Spinal cord (tissue), 10 donors: ENCODE measurements around the gene STPG3. TPM values are rescaled to one million over a fixed set of nuclear protein-coding genes. Genes with fewer than 3 reads are reported as not detected.

Source experiments
- DNase-seq, 6 donors: peaks; one replicate each; pipeline versions ENCODE4 v3.0.0 to v3.0.0-alpha.2; 2013 to 2015; ENCODE audit warnings: low spot score in 6 of 6, low read depth in 4 of 6
- H3K27ac ChIP-seq: one replicate; pipeline ENCODE4 v1.5.1; 2013; ENCODE audit warnings: low read depth, low read length, control low read depth
- H3K27me3 ChIP-seq: one replicate; pipeline ENCODE4 v1.6.1; 2013; ENCODE audit warnings: low read length; ENCODE audit not compliant: control insufficient read depth, insufficient read depth
- H3K36me3 ChIP-seq: one replicate; pipeline ENCODE4 v1.6.1; 2013; ENCODE audit warnings: low read length; ENCODE audit not compliant: control insufficient read depth, insufficient read depth
- H3K4me1 ChIP-seq: one replicate; pipeline ENCODE4 v1.6.1; 2013; ENCODE audit warnings: low read length; ENCODE audit not compliant: control insufficient read depth, insufficient read depth
- H3K4me3 ChIP-seq: one replicate; pipeline ENCODE4 v1.5.1; 2013; ENCODE audit warnings: low read depth, low read length, control low read depth
- H3K9me3 ChIP-seq: one replicate; pipeline ENCODE4 v1.6.1; 2013; ENCODE audit warnings: low read length; ENCODE audit not compliant: control insufficient read depth, insufficient read depth
- WGBS: methylation state at CpG from one replicate; pipeline ENCODE4 v1.1.5; 2013; ENCODE audit warnings: missing lambda C conversion rate; ENCODE audit not compliant: insufficient coverage; 5-methylcytosine and 5-hydroxymethylcytosine counted together
- polyA plus RNA-seq, 2 donors: library from polyadenylated mRNA; unstranded; fragments of 120-200 nt; gene quantifications; one replicate each; pipeline ENCODE4 v1.2.1, GENCODE V29; 2013; ENCODE audit not compliant: insufficient read length in 2 of 2
- total RNA-seq, 2 donors: library from RNA; depleted of rRNA in 1 of 2; stranded (reverse); fragments of 120-200 nt in 1 of 2; fragments of >200 nt in 1 of 2; gene quantifications; one replicate each; pipeline versions ENCODE4 v1.2.3 to v1.2.4, GENCODE V29; 2013 to 2014
- donor health status: healthy.

STPG3 gene
- total and polyA plus RNA-seq, 4 donors, result 0.32 to 0.68 TPM; not detected in 2

GRCh38 chr9:137221506-137222111 is 29.5 kb upstream of the STPG3 start:
- Histone ChIP-seq H3K27me3 (no peaks in the 10 kb centered on the region), H3K4me1 (peaks cover 36% of the 10 kb centered on the region), H3K36me3 (peaks cover 44% of the 10 kb centered on the region), H3K4me3 (peak overlapping the region; percentile 24), H3K27ac (no peak overlapping the region), H3K9me3 (no peaks in the 10 kb centered on the region)
- peak in 2 of 6 donors; percentile 30 to 37 for DNase-seq
- 3% methylated on average over 61 of the region's 61 CpGs for WGBS

- Histone ChIP-seq H3K27ac (peak within 1 kb of the TSS; percentile 75), H3K36me3 (peaks cover 35% of the 10 kb centered on the region), H3K27me3 (no peaks in the 10 kb centered on the region), H3K4me3 (peak within 1 kb of the TSS; percentile 60), H3K9me3 (no peaks in the 10 kb centered on the region), H3K4me1 (peaks cover 40% of the 10 kb centered on the region)
- 3% methylated on average over 86 of the region's 88 CpGs for WGBS
- peak in 2 of 6 donors; percentile 70 for DNase-seq
Observed at GRCh38 chr9:137222190-137223077, 28.7 kb upstream of the STPG3 start, which contains the start of gene RNF208. Gene RNF208, minus strand, starts transcription at chr9:137222240. Its CDS starts 1,028 bp downstream, at chr9:137221212.

- peak overlapping the region; percentile 60 for H3K4me3 ChIP-seq
- peak; percentile 88 to 100 (median 96) for DNase-seq
- H3K27me3 ChIP-seq, result no peaks in the 10 kb centered on the region
- peak overlapping the region; percentile 75 for H3K27ac ChIP-seq
- peaks cover 27% of the 10 kb centered on the region for H3K36me3 ChIP-seq
- WGBS, result under 1% methylated on average over 63 of the region's 63 CpGs
- H3K4me1 ChIP-seq, result peaks cover 43% of the 10 kb centered on the region
- H3K9me3 ChIP-seq, result no peaks in the 10 kb centered on the region
Observed at GRCh38 chr9:137223078-137223970, 27.8 kb upstream of the STPG3 start.

GRCh38 chr9:137224830-137225694 is 26.0 kb upstream of the STPG3 start, which contains the start of gene CYSRT1:
Gene CYSRT1, plus strand, starts transcription at chr9:137225174. Its CDS starts 448 bp downstream, at chr9:137225622.
- 53% methylated on average over 18 of the region's 23 CpGs for WGBS
- no peaks in the 10 kb centered on the region for H3K27me3 ChIP-seq
- no peak for DNase-seq
- peaks cover 9% of the 10 kb centered on the region for H3K36me3 ChIP-seq
- H3K9me3 ChIP-seq, result no peaks in the 10 kb centered on the region
- peaks cover 38% of the 10 kb centered on the region for H3K4me1 ChIP-seq
- peak within 1 kb of the TSS; percentile 60 for H3K4me3 ChIP-seq
- no peak within 1 kb of the TSS for H3K27ac ChIP-seq

DNA sequence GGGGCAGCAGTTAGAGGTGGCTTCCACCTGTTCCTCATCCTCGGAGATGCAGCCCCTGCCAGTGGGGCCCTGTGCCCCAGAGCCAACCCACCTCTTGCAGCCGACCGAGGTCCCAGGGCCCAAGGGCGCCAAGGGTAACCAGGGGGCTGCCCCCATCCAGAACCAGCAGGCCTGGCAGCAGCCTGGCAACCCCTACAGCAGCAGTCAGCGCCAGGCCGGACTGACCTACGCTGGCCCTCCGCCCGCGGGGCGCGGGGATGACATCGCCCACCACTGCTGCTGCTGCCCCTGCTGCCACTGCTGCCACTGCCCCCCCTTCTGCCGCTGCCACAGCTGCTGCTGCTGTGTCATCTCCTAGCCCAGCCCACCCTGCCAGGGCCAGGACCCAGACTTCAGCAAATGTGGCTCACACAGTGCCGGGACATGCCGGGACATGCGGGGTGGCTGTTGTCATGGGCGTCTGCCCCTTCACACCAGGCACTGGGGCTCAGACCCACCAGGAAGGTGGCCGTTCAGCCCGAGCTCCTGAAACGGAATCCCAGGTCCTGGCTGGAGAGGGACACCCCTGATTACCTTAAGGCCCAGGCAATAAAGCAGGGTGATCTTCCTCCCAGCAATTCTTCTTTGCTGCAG is 25.3 kb upstream of the STPG3 start:
- no peak overlapping the region for H3K27ac ChIP-seq
- H3K4me1 ChIP-seq, result peaks cover 35% of the 10 kb centered on the region
- H3K27me3 ChIP-seq, result no peaks in the 10 kb centered on the region
- H3K36me3 ChIP-seq, result peaks cover 2% of the 10 kb centered on the region
- WGBS, result 81% methylated on average over 21 of the region's 21 CpGs
- no peak for DNase-seq
- no peak overlapping the region for H3K4me3 ChIP-seq
- H3K9me3 ChIP-seq, result no peaks in the 10 kb centered on the region

DNA sequence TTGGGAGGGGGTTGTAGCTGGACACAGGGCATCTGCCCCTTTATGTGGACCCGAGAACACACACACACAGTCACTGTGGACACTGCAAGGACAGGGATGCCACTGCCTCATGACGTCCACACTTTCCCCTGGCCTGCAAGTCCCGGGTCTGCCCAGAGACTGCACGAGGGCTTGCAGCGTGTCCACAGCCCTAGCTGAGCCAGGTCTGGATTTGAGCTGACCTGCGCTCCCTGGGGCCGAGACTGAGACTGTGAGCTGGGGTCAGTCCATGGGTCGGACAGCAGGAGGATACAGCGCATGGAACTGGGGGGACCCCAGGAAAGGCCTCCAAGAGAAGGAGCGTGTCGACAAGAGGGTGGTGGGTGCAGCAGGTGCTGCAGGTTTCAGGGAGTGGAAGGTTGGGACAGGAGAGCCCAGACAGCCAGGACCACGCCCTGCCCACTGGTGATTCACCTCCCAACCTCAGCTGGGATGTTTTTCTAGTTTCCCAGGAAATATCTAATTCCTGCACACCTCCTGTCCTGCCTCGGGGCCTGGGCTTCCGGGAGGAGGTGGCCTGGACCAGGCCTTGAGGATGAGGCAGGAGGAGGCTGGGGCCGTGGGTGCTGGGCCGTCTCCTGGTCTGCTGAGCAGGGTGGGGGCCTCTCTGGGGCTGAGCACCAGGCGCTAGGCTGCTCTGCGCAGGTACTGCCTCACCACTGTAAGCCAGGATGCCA is 24.6 kb upstream of the STPG3 start:
- H3K4me3 ChIP-seq, result no peak overlapping the region
- no peaks in the 10 kb centered on the region for H3K9me3 ChIP-seq
- no peak for DNase-seq
- H3K27me3 ChIP-seq, result no peaks in the 10 kb centered on the region
- WGBS, result 80% methylated on average over 16 of the region's 18 CpGs
- no peak overlapping the region for H3K27ac ChIP-seq
- H3K36me3 ChIP-seq, result no peaks in the 10 kb centered on the region
- peaks cover 30% of the 10 kb centered on the region for H3K4me1 ChIP-seq

DNA sequence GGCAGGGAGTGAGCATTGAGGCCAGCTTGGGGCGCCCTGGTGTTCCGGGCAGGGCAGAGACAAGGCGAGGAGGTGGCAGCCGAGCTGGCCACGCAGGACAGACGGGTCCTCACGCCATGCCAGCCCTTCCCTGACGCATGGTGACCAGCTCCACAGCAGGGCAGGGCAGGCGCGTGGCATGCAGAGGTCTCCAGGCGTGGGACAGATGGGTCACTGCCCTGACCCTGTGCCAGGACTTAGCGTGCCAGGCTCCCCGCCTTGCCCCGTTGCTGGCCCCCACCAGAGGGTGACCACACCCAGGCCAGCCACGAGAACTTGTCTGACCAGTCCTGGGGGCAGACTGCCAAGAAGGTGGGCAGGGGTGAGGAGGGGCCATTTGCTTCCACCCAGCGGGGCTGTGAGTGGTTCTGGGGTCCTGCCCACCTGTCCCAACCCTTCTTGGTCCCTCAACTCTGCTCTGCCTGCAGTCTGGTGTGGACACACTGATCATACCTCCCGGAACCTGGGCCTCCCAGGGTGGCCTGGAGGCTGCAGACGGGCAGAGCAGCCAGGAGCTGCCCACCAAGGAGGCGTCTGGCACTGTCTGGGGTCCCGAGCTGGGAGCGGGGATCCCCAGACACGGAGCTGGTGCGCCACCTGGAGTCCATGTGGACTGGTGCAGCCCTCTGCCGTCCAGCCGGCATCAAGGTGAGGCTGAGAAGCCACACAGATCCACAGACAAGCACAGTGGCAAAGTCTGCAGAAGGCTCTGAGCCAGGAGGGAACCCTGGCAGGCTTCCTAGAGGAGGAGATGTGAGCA is 23.8 kb upstream of the STPG3 start, which contains the start of gene RNF224:
RNF224 (plus strand) TSS at position 449 of the 799 bp plus-strand sequence. CDS start 834 bp downstream, outside the sequence.
- H3K27ac ChIP-seq, result no peak within 1 kb of the TSS
- WGBS, result 46% methylated on average over 25 of the region's 25 CpGs
- H3K4me3 ChIP-seq, result no peak within 1 kb of the TSS
- peaks cover 26% of the 10 kb centered on the region for H3K4me1 ChIP-seq
- H3K36me3 ChIP-seq, result peaks cover 2% of the 10 kb centered on the region
- peak in 3 of 6 donors; percentile 45 to 87 (median 83) for DNase-seq
- H3K27me3 ChIP-seq, result no peaks in the 10 kb centered on the region
- H3K9me3 ChIP-seq, result no peaks in the 10 kb centered on the region
